Activated T-cell treated with anti-CD3 and anti-CD28 coated beads, Interleukin-2, amount 50 U/mL, for 72 hours (primary cell): ENCODE results near the gene AKNAD1. TPM values are rescaled to one million over a fixed set of nuclear protein-coding genes. Genes with fewer than 3 reads are reported as not detected.

ENCODE experiments used
- ATAC-seq, 2 donors: fragments of 150-1000 bp; cut with Tn5 transposase; replicated peaks in 1 of 2; 2 replicates each; pipeline ENCODE4 v1.10.0; 2021; ENCODE audit warnings: moderate library complexity in 2 of 2, mild to moderate bottlenecking in 1 of 2
- DNase-seq, 2 donors: peaks; one replicate each; pipeline ENCODE4 v3.0.0; 2021 to 2022; ENCODE audit warnings: mixed read lengths in 1 of 2
- H3K27ac Mint-ChIP-seq: one replicate; pipeline ENCODE4 v1.8.0; 2022; ENCODE audit warnings: mild to moderate bottlenecking, moderate library complexity, mixed read lengths
- H3K27me3 Mint-ChIP-seq: one replicate; pipeline ENCODE4 v1.8.0; 2022; ENCODE audit warnings: low read depth, mixed read lengths
- H3K36me3 Mint-ChIP-seq, 2 donors: one replicate each; pipeline ENCODE4 v1.8.0; 2022; ENCODE audit warnings: mixed read lengths in 2 of 2, mild to moderate bottlenecking in 1 of 2; ENCODE audit not compliant: insufficient read depth in 2 of 2
- H3K4me1 Mint-ChIP-seq: one replicate; pipeline ENCODE4 v1.8.0; 2022; ENCODE audit warnings: low read depth, mixed read lengths
- H3K4me3 Mint-ChIP-seq, 2 donors: one replicate each; pipeline ENCODE4 v1.8.0; 2022; ENCODE audit warnings: mild to moderate bottlenecking in 2 of 2, mixed read lengths in 2 of 2, moderate library complexity in 2 of 2
- H3K9me3 Mint-ChIP-seq, 2 donors: one replicate each; pipeline ENCODE4 v1.8.0; 2022; ENCODE audit warnings: mixed read lengths in 2 of 2
- total RNA-seq, 2 donors: library from RNA; stranded (reverse); gene quantifications; one replicate each; pipeline ENCODE4 v1.2.3, GENCODE V29; 2022

The AKNAD1 gene
- total RNA-seq, 2 donors from 2014 or later, result not detected

- Mint-ChIP-seq H3K4me3 (no peak overlapping the region), H3K4me1 (peaks cover 6% of the 10 kb centered on the region), H3K27me3 (peaks cover 17% of the 10 kb centered on the region), H3K27ac (no peak overlapping the region), H3K9me3 (no peaks in the 10 kb centered on the region), H3K36me3 (no peaks in the 10 kb centered on the region)
- DNase-seq (no peak), ATAC-seq (no peak)
Observed at GRCh38 chr1:108858230-108858950, 1.5 kb upstream of the AKNAD1 start.

DNA sequence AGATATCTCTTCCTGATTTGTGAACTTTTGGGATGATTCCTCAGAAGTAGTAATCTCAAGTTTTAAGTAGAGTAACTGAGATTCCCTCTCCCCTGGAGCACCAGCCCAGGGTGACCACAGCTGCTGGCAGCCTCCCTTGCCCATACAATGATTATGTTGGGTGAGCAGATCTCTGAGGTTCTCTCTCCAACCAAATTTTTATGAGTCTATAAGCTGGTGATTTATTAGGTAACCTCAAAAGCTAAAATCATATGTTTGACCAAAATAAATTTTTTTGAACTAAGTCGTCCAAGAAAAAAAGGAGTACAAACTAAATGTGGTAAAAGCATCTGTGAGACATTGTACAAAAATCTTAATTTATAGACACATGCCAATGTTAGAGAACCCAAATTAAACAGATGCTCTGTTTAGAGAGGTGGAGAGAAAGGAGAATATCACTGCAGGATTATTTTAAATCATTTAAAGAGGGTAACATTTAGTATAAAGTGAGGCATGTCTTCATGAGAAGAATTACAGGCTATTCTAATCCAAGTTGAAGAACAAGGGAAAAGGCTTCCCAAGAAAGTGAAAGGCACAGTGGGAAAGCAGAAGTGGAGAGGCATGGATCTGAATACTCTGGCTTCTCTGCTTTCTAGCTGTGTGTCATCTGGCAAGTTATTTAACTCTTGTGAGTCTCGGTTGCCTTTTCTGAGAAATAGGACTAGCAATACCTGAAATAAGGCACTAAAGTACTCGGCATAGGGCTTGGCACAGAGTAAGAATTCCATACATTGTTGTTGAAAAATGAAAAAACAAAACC lies 2.5 kb downstream of the AKNAD1 start:
- DNase-seq (no peak), ATAC-seq (no peak)
- Mint-ChIP-seq H3K9me3 (no peaks in the 10 kb centered on the region), H3K4me1 (peaks cover 6% of the 10 kb centered on the region), H3K36me3 (no peaks in the 10 kb centered on the region), H3K4me3 (no peak overlapping the region), H3K27ac (no peak overlapping the region), H3K27me3 (peaks cover 33% of the 10 kb centered on the region)

GRCh38 chr1:108852221-108852975 lies 4.5 kb downstream of the AKNAD1 start:
- no peak overlapping the region for H3K27ac Mint-ChIP-seq

GRCh38 chr1:108851567-108851966 lies 5.3 kb downstream of the AKNAD1 start:
- Mint-ChIP-seq H3K27ac (no peak overlapping the region), H3K9me3 (no peaks in the 10 kb centered on the region), H3K36me3 (no peaks in the 10 kb centered on the region), H3K4me1 (no peaks in the 10 kb centered on the region), H3K4me3 (no peak overlapping the region), H3K27me3 (peaks cover 35% of the 10 kb centered on the region)
- no peak for DNase-seq
- no peak for ATAC-seq

More at GRCh38 chr1:108852221-108852975, 4.5 kb downstream of the AKNAD1 start:
- no peaks in the 10 kb centered on the region for H3K4me1 Mint-ChIP-seq
- DNase-seq (no peak), ATAC-seq (no peak)
- no peak overlapping the region for H3K4me3 Mint-ChIP-seq
- H3K36me3 Mint-ChIP-seq, result no peaks in the 10 kb centered on the region
- H3K27me3 Mint-ChIP-seq, result peaks cover 35% of the 10 kb centered on the region
- no peaks in the 10 kb centered on the region for H3K9me3 Mint-ChIP-seq

DNA sequence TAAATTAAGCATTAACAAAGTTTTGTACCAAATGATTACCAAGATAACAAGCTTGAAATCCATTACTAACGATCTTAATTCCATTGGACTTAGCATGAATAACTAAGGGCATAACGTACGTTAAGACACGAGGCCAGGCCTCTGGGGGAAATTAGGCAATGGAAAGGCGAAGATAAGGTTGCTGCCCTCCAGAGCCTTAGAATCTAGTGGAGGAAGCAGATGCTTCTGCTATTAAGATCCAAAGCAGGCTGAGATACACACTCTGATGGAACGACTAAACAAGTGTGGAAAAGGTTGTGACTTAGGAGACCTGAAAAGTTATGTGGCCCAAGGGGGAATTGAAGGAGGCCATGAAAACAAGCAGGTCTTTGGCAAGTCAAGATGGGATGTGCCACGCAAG lies 6.0 kb downstream of the AKNAD1 start:
- Mint-ChIP-seq H3K4me3 (no peak overlapping the region), H3K27me3 (peaks cover 35% of the 10 kb centered on the region), H3K9me3 (no peaks in the 10 kb centered on the region), H3K27ac (no peak overlapping the region), H3K36me3 (no peaks in the 10 kb centered on the region), H3K4me1 (no peaks in the 10 kb centered on the region)
- ATAC-seq, result no peak
- DNase-seq, result no peak

GRCh38 chr1:108848806-108849205 lies 8.1 kb downstream of the AKNAD1 start:
- Mint-ChIP-seq H3K4me1 (no peaks in the 10 kb centered on the region), H3K27ac (no peak overlapping the region), H3K27me3 (peaks cover 24% of the 10 kb centered on the region), H3K9me3 (no peaks in the 10 kb centered on the region), H3K4me3 (no peak overlapping the region), H3K36me3 (no peaks in the 10 kb centered on the region)
- DNase-seq (no peak), ATAC-seq (no peak)

- Mint-ChIP-seq H3K4me1 (no peaks in the 10 kb centered on the region), H3K27me3 (peaks cover 20% of the 10 kb centered on the region), H3K9me3 (no peaks in the 10 kb centered on the region), H3K27ac (no peak overlapping the region), H3K4me3 (no peak overlapping the region), H3K36me3 (no peaks in the 10 kb centered on the region)
- no peak for DNase-seq
- no peak for ATAC-seq
Observed at GRCh38 chr1:108847494-108847893, 9.4 kb downstream of the AKNAD1 start.

GRCh38 chr1:108845991-108846390 lies 10.9 kb downstream of the AKNAD1 start:
- Mint-ChIP-seq H3K36me3 (no peaks in the 10 kb centered on the region), H3K27ac (no peak overlapping the region), H3K9me3 (no peaks in the 10 kb centered on the region), H3K27me3 (peaks cover 10% of the 10 kb centered on the region), H3K4me1 (no peaks in the 10 kb centered on the region), H3K4me3 (no peak overlapping the region)
- DNase-seq (no peak), ATAC-seq (no peak)

DNA sequence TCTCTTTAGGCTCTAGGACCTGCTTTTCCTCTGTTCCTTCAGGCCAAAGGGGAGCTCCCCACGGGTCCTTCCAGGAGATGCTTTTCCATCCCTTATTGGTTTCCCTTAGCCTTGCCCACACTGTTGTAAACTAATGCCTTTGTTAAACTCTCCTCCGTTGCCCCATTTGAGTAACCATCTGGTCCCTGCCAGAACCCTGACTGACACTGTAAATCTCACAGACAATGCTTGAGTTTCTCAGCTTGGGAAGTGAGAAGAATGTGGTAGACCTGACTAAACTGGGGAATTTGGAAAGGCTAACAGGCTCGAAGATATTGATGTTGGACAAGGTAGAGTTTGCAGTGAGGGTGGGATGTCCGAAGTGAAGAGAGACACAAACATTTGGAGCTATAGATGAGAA lies 11.4 kb downstream of the AKNAD1 start:
- peaks cover 8% of the 10 kb centered on the region for H3K27me3 Mint-ChIP-seq
- no peaks in the 10 kb centered on the region for H3K4me1 Mint-ChIP-seq
- H3K36me3 Mint-ChIP-seq, result no peaks in the 10 kb centered on the region
- ATAC-seq (no peak), DNase-seq (no peak)
- no peak overlapping the region for H3K27ac Mint-ChIP-seq
- H3K9me3 Mint-ChIP-seq, result no peaks in the 10 kb centered on the region
- no peak overlapping the region for H3K4me3 Mint-ChIP-seq

- H3K27me3 Mint-ChIP-seq, result peaks cover 8% of the 10 kb centered on the region
- ATAC-seq (no peak), DNase-seq (no peak)
- H3K9me3 Mint-ChIP-seq, result no peaks in the 10 kb centered on the region
- no peaks in the 10 kb centered on the region for H3K4me1 Mint-ChIP-seq
- H3K4me3 Mint-ChIP-seq, result no peak overlapping the region
- no peaks in the 10 kb centered on the region for H3K36me3 Mint-ChIP-seq
- no peak overlapping the region for H3K27ac Mint-ChIP-seq
Observed at GRCh38 chr1:108843390-108844137, 13.3 kb downstream of the AKNAD1 start.

DNA sequence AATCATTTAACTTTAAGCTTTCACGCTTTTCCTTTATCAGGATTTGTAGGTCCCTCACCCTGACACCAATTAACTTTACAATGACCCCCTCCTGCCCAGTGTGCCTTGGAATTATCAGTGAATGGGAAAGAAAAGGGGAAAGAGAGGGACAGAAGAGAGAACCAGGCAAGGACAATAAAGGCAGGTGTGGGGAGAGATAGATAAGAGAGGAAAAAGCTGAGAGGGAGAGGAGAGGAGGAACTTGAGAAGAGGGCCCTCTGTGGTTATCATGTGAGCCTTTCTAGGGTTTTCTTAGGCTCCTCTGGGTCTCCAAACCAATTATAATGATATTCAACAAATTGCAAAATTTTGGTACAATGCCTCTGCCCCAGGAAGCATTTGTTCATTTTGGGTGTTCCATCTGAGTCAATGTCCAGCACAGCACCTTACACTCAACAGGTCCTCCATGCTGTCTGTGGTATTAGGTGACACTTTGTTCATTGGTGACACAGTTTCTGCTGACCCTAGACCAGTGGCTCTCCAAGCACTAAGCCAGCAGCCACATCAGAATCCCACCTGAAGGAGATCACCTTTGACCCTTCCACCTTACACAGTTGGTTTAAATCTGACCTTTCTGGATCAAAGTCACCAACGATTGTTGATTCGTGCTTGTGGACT lies 14.2 kb downstream of the AKNAD1 start:
- Mint-ChIP-seq H3K27me3 (peaks cover 3% of the 10 kb centered on the region), H3K4me3 (no peak overlapping the region), H3K4me1 (no peaks in the 10 kb centered on the region), H3K36me3 (no peaks in the 10 kb centered on the region), H3K9me3 (no peaks in the 10 kb centered on the region), H3K27ac (no peak overlapping the region)
- no peak for DNase-seq
- no peak for ATAC-seq

- ATAC-seq, result no peak
- H3K27ac Mint-ChIP-seq, result no peak overlapping the region
- H3K9me3 Mint-ChIP-seq, result no peaks in the 10 kb centered on the region
Observed at GRCh38 chr1:108841703-108842102, 15.2 kb downstream of the AKNAD1 start.

More at GRCh38 chr1:108841703-108842102, 15.2 kb downstream of the AKNAD1 start:
- H3K4me3 Mint-ChIP-seq, result no peak overlapping the region
- no peaks in the 10 kb centered on the region for H3K27me3 Mint-ChIP-seq
- no peak for DNase-seq
- no peaks in the 10 kb centered on the region for H3K36me3 Mint-ChIP-seq
- no peaks in the 10 kb centered on the region for H3K4me1 Mint-ChIP-seq
